ENCODE data around the gene DCAF11.

DNA sequence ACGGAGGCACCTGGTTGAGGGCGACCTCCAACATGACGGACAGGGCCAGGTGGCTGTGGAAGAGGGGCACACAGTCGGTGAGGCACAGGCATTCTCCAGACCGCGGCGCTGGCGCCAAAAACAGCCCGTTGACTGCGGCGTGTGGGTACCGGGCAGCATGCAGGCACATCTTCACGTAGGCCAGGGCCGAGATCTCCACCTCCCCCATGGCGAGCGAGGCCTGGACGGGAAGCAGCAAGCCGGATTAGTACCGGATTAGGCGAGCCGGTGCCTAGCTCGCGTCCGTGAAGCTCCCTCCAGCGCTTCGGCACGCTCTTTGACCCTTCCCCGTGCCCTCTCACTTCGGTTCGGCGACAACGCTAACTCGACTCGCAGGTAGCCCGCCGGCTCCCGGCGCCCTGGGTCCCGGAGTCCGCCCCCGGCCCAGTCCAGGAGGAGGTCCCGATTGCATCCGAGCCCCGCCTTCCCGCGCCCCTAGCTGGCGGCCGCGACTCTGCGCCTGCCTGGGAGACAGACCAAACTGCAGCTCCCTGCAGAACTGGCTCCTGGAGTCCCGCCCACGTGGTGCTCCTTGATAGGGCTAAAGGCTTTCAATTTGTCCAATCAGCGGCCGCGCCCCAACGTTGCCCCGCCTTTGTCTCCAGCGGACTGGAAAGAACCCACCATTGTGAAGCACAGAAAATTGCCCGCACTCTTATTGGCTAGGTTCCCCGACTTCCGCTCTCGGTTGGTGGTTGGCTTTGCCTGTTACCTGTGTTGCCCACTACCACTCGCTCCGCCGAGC lies 26.7 kb downstream of the DCAF11 start, which contains the start of gene EMC9:
- TF ChIP-seq, protein P1, sequence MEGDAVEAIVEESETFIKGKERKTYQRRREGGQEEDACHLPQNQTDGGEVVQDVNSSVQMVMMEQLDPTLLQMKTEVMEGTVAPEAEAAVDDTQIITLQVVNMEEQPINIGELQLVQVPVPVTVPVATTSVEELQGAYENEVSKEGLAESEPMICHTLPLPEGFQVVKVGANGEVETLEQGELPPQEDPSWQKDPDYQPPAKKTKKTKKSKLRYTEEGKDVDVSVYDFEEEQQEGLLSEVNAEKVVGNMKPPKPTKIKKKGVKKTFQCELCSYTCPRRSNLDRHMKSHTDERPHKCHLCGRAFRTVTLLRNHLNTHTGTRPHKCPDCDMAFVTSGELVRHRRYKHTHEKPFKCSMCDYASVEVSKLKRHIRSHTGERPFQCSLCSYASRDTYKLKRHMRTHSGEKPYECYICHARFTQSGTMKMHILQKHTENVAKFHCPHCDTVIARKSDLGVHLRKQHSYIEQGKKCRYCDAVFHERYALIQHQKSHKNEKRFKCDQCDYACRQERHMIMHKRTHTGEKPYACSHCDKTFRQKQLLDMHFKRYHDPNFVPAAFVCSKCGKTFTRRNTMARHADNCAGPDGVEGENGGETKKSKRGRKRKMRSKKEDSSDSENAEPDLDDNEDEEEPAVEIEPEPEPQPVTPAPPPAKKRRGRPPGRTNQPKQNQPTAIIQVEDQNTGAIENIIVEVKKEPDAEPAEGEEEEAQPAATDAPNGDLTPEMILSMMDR (IDR thresholded peaks at IDR 0.05; ENCODE audit: low read depth, low read length): peak; percentile 11; the same call in 1 of the 2 replicates
- TF ChIP-seq EZH2phosphoT487 (IDR thresholded peaks at IDR 0.05; ENCODE audit: low read depth): no peak

Measured in OCI-LY3 (cell line).